HG03575 (cell line): ENCODE results near the gene SESTD1.
"Not testable (repeated sequence)": the region's sequence is repeated elsewhere in the genome, so short reads cannot be mapped to it uniquely, and the experiment has no call there.

Experiments
- ATAC-seq: cut with Tn5 transposase; IDR thresholded peaks from one replicate; pipeline ENCODE4 v1.9.1; 2021; ENCODE audit not compliant: unreplicated experiment, insufficient number of reproducible peaks, low FRiP score; ENCODE audit errors: extremely low read depth

Gene SESTD1

GRCh38 chr2:179240481-179241451, 23.9 kb downstream of the SESTD1 start:
- no peak for ATAC-seq

- no peak for ATAC-seq
Observed at GRCh38 chr2:179239838-179240237, 24.8 kb downstream of the SESTD1 start.

- ATAC-seq: peak; percentile 85
Observed at GRCh38 chr2:179239195-179239594, 25.4 kb downstream of the SESTD1 start.

GRCh38 chr2:179238027-179238426, 26.6 kb downstream of the SESTD1 start:
- no peak for ATAC-seq

GRCh38 chr2:179237209-179237946, 27.3 kb downstream of the SESTD1 start:
- ATAC-seq: no peak

DNA sequence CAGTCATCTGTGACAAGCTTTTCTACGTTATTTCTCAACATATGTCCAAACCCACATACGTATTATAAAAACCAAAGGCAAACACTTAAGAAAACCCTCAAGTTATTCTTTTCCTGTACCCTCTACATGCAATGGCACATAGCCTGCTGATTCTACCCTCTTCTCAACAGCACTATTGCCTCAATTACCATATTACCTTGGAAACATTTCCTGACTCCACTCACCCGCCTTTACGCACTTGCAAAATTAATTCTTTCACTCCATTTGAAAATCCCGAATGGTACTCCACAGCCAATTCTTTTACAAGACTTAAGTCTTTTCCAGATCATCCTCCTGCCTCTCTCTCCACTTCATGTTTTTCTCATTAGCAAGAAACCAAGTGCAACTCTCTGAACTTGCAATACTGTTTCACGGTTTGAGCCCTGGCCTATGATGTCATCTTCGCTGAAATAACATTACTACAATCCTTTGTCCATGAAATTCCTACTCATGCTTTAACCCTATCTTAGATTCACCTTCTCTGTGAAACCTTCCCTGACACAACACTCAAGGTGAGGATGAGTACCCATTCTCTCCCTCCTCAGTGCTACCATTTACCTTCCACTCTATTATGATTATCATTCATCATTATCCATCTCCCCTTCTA, 29.0 kb downstream of the SESTD1 start:
- no peak for ATAC-seq

DNA sequence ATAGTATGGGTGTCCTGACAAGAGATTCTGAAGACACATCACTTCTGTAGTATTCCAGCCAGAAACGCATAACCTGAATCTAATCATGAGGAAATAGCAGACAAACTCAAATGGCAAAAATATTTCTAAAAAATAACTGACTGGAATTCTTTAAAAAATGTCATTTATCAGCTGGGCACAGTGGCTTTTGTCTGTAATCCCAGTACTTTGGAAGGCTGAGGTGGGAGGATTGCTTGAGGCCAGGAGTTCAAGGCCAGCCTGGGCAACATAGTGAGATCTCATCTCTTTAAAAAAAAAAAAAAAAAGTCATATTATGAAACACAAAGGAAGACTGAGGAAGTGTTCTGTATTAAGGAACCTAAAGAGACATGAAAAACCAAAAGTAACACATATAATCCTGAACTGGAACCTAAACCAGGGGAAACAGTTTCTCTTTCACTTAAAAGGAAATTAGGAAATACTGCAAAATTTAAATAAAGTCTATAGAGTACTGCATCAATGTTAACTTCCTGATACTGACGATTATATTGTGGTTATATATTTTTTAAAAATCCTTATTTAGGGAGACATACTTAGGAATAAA, 29.9 kb downstream of the SESTD1 start:
- no peak for ATAC-seq

DNA sequence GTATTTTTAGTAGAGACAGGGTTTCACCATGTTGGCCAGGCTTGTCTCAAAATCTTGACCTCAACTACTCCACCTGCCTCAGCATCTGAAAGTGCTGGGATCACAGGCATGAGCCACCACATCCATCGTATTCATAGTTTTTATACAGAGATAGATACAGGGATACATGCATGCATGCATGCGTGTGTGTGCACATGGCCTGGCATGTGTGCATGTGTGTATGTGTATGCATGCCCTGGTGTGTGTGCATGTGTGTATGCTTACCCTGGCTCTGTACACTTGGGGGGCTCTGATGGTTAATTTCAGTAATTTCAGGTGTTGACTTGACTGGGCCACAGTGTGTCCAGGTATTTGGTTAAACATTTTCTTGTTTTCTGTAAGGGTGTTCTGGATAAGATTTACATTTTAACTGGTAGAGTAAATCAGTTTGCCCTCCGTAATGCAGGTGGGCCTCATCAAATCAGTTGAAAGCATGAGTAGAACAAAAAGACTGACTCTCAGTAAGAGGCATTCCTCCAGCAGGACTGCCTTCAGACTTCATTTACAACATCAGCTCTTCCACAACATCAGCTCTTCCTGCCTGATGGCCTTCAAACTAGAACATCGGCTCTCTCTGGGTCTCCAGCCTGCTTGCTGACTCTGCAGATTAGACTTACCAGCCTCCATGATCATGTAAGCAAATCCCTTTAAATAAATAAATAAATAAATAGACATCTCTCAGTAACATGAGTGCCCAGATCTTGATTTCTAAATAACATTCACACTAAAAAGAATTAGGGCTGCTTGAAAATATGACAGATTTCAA, 30.8 kb downstream of the SESTD1 start:
- no peak for ATAC-seq

DNA sequence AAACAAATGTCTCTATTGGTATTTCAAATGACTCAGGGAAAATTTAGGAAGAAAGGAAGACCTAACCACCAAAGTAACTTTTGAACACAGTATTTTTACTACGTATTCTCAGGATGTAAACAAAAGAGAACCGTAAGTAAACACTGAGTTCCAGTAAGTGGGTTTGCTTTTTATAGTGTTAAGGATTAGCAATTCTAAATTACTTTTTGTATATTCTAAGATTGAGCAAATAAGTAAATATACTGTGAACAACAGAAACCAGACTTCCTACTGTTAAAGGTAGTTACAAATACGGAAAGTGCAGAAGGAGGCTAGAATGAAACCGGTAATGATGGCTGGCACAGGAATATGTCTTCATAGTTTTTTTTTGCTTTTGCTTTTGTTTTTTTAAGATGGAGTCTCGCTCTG, 31.5 kb downstream of the SESTD1 start:
- ATAC-seq: no peak

GRCh38 chr2:179226961-179227259, 37.7 kb downstream of the SESTD1 start:
- no peak for ATAC-seq

- ATAC-seq: no peak
Observed at GRCh38 chr2:179226203-179226960, 38.2 kb downstream of the SESTD1 start.

DNA sequence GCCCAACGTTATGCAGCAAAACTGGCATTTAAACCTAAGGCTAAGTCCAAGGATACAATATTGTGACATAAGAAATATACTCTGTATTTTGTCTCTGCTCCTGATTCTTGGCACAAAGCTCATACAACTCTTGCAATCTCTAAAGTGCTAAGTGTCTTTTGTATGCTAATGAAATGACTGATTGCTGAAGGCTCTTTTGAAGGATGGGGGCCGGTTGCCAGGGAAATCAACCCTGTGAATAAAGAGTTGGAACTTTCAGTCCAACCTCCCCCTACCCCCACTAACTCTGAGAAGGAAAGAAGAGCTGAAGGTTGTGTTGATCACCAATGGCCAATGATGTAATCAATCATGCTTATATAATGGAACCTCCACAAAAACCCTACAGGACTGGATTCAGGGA, 40.3 kb downstream of the SESTD1 start:
- no peak for ATAC-seq

DNA sequence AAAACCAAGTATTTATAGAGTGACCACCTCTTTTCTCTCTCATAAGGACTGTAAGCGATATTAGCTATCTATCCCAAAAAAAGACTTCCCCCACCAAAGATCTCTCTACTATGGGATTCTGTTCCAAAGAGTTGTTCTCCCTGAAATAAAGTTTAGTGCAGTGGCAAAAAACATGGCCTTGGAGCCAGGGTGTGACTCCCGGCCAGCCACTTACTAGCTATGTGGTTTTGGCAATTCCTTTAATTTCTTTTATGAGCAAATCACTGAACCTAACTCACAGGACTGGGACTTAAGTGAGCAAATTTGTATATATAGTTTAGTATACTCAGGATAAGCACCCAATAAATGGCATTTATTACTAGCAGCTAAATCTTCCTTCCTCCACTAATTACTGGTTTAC, 42.6 kb downstream of the SESTD1 start:
- ATAC-seq: no peak

- ATAC-seq: no peak
Observed at GRCh38 chr2:179218848-179219594, 45.6 kb downstream of the SESTD1 start.

DNA sequence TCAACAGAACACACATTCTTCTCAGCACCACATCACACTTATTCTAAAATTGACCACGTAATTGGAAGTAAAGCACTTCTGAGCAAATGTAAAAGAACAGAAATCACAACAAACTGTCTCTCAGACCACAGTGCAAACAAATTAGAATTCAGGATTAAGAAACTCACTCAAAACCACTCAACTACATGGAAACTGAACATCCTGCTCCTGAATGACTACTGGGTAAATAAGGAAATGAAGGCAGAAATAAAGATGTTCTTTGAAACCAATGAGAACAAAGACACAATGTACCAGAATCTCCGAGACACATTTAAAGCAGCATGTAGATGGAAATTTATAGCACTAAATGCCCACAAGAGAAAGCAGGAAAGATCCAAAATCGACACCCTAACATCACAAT, 50.0 kb downstream of the SESTD1 start:
- not testable (repeated sequence) for ATAC-seq

DNA sequence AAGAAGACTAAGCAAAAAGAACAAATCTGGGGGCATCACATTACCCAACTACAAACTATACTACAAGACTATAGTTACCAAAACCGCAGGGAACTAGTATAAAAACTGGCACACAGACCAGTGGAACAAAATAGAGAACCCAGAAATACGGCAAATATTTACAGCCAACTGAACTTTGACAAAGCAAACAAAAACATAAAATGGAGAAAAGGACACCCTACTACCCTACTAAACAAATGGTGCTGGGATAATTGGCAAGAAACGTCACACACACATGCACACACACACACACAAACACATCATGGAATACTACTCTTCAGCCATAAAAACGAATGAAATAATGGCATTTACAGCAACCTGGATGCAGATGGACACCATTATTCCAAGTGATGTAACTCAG, 53.3 kb downstream of the SESTD1 start:
- ATAC-seq: no peak

DNA sequence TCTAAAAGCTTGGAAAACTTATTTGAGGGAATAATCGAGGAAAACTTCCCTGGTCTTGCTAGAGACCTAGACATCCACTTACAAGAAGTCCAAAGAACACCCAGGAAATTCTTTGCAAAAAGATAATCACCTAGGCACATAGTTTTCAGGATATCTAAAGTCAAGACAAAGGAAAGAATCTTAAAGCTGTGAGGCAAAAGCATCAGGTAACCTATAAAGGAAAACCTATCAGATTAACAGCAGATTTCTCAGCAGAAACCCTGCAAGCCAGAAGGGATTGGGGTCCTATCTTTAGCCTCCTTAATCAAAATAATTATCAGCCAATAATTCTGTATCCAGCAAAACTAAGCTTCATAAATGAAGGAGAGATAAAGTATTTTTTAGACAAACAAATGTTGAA, 56.4 kb downstream of the SESTD1 start:
- ATAC-seq: not testable (repeated sequence)
